Type B pancreatic cell (in vitro differentiated cells): ENCODE results near the gene MAN1A2. TPM values are rescaled to one million over a fixed set of nuclear protein-coding genes. Genes with fewer than 3 reads are reported as not detected.

Source experiments
- DNase-seq: peaks from one replicate; pipeline ENCODE4 v3.0.0; 2021; ENCODE audit warnings: mixed read lengths; ENCODE audit not compliant: unreplicated experiment; ENCODE audit errors: extremely low spot score
- H3K27ac Mint-ChIP-seq: 2 replicates; pipeline ENCODE4 v1.8.0; 2021; ENCODE audit warnings: mild to moderate bottlenecking, mixed read lengths
- H3K27me3 Mint-ChIP-seq: 2 replicates; pipeline ENCODE4 v1.8.0; 2021; ENCODE audit warnings: mixed read lengths
- H3K36me3 Mint-ChIP-seq: 2 replicates; pipeline ENCODE4 v1.8.0; 2021; ENCODE audit warnings: mixed read lengths
- H3K4me1 Mint-ChIP-seq: one replicate; pipeline ENCODE4 v1.8.0; 2021; ENCODE audit warnings: mixed read lengths; ENCODE audit not compliant: unreplicated experiment
- H3K4me3 Mint-ChIP-seq: 2 replicates; pipeline ENCODE4 v1.8.0; 2021; ENCODE audit warnings: mild to moderate bottlenecking, mixed read lengths
- H3K9me3 Mint-ChIP-seq: 2 replicates; pipeline ENCODE4 v1.8.0; 2021; ENCODE audit warnings: mixed read lengths
- CTCF ChIP-seq: fragments of 200-600 bp; sonication (generic); conservative IDR thresholded peaks from 2 replicates; pipeline ENCODE4 v1.5.0; 2021; ENCODE audit warnings: antibody characterized with exemption, mild to moderate bottlenecking
- total RNA-seq: library from RNA; stranded (reverse); gene quantifications from 2 replicates; pipeline ENCODE4 v1.2.1, GENCODE V29; 2021; ENCODE audit warnings: low replicate concordance

The MAN1A2 gene
- total RNA-seq, 1 donor from 2014 or later = 56.1 TPM

GRCh38 chr1:117572546-117572945, 205.3 kb downstream of the MAN1A2 start:
- Mint-ChIP-seq H3K27ac (no peak overlapping the region), H3K27me3 (no peaks in the 10 kb centered on the region), H3K9me3 (no peaks in the 10 kb centered on the region), H3K36me3 (no peaks in the 10 kb centered on the region), H3K4me3 (no peak overlapping the region), H3K4me1 (peaks cover 19% of the 10 kb centered on the region)
- no peak for DNase-seq
- TF ChIP-seq CTCF = no peak

GRCh38 chr1:117573386-117574023, 206.3 kb downstream of the MAN1A2 start:
- Mint-ChIP-seq H3K36me3 (no peaks in the 10 kb centered on the region), H3K27ac (no peak overlapping the region), H3K9me3 (no peaks in the 10 kb centered on the region), H3K4me1 (peaks cover 19% of the 10 kb centered on the region), H3K27me3 (no peaks in the 10 kb centered on the region), H3K4me3 (no peak overlapping the region)
- no peak for DNase-seq
- TF ChIP-seq CTCF = no peak

- Mint-ChIP-seq H3K4me1 (peaks cover 19% of the 10 kb centered on the region), H3K27ac (peak overlapping the region; percentile 59), H3K27me3 (no peaks in the 10 kb centered on the region), H3K9me3 (no peaks in the 10 kb centered on the region), H3K4me3 (no peak overlapping the region), H3K36me3 (no peaks in the 10 kb centered on the region)
- TF ChIP-seq CTCF = no peak
- no peak for DNase-seq
Measured at GRCh38 chr1:117574161-117574835, 207.0 kb downstream of the MAN1A2 start.

GRCh38 chr1:117575586-117576225, 208.5 kb downstream of the MAN1A2 start:
- Mint-ChIP-seq H3K9me3 (no peaks in the 10 kb centered on the region), H3K36me3 (no peaks in the 10 kb centered on the region), H3K27ac (no peak overlapping the region), H3K27me3 (no peaks in the 10 kb centered on the region), H3K4me3 (no peak overlapping the region), H3K4me1 (peaks cover 18% of the 10 kb centered on the region)
- TF ChIP-seq CTCF = no peak
- no peak for DNase-seq

- Mint-ChIP-seq H3K9me3 (no peaks in the 10 kb centered on the region), H3K27me3 (no peaks in the 10 kb centered on the region), H3K27ac (no peak overlapping the region), H3K4me1 (peaks cover 16% of the 10 kb centered on the region), H3K4me3 (no peak overlapping the region), H3K36me3 (no peaks in the 10 kb centered on the region)
- no peak for DNase-seq
- TF ChIP-seq CTCF = no peak
Measured at GRCh38 chr1:117576236-117576635, 209.0 kb downstream of the MAN1A2 start.
